ENCODE data around the gene HDAC10.

HDAC10 gene

GRCh38 chr22:50286275-50286674 lies 35.2 kb upstream of the HDAC10 start:
- TF ChIP-seq POU2F2 (IDR thresholded peaks at IDR 0.05; ENCODE audit: low read depth, low read length) (no peak), SPI1 (IDR thresholded peaks at IDR 0.05; ENCODE audit: low read depth, low read length) (no peak), PAX5 (IDR thresholded peaks at IDR 0.05; ENCODE audit: insufficient read depth, low read length, severe bottlenecking) (no peak), POLR2AphosphoS5 (IDR thresholded peaks at IDR 0.05; ENCODE audit: low read depth, low read length) (no peak), POLR2A (IDR thresholded peaks at IDR 0.05; ENCODE audit: low read depth, low read length) (no peak), TAF1 (IDR thresholded peaks at IDR 0.05; ENCODE audit: low read depth, low read length) (no peak)
- no peak for FAIRE-seq
- DNase-seq (ENCODE audit: insufficient read length, low spot score) = no peak

- FAIRE-seq = no peak
- no peak for DNase-seq (ENCODE audit: insufficient read length, low spot score)
- TF ChIP-seq SPI1 (IDR thresholded peaks at IDR 0.05; ENCODE audit: low read depth, low read length) (no peak), POU2F2 (IDR thresholded peaks at IDR 0.05; ENCODE audit: low read depth, low read length) (no peak), POLR2AphosphoS5 (IDR thresholded peaks at IDR 0.05; ENCODE audit: low read depth, low read length) (no peak), PAX5 (IDR thresholded peaks at IDR 0.05; ENCODE audit: insufficient read depth, low read length, severe bottlenecking) (no peak), TAF1 (IDR thresholded peaks at IDR 0.05; ENCODE audit: low read depth, low read length) (no peak), POLR2A (IDR thresholded peaks at IDR 0.05; ENCODE audit: low read depth, low read length) (no peak)
Measured at GRCh38 chr22:50285568-50286229, 34.6 kb upstream of the HDAC10 start.

DNA sequence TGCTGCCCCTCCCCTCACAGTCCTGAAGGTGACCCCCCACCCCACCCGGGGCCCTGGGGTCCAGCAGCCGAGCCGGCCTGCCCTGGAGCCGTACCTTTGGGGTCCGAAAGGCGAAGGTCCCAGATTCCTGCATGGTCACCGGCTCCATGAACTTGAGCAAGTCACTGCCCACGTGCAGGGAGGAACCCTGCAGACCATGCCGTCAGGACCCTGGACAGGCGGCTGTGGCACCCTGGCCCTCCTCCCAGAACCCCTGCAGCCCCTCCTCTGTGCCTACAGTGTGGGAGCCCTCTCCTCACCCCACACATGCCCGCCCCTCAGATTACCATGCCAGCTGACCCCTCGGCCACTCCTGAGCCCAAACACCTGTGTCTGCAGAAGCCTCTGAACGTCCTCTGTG lies 33.4 kb upstream of the HDAC10 start:
- FAIRE-seq (no peak), DNase-seq (ENCODE audit: insufficient read length, low spot score) (no peak)
- TF ChIP-seq POU2F2 (IDR thresholded peaks at IDR 0.05; ENCODE audit: low read depth, low read length) = no peak
- TF ChIP-seq SPI1 (IDR thresholded peaks at IDR 0.05; ENCODE audit: low read depth, low read length) = no peak
- TF ChIP-seq POLR2AphosphoS5 (IDR thresholded peaks at IDR 0.05; ENCODE audit: low read depth, low read length) = no peak
- TF ChIP-seq TAF1 (IDR thresholded peaks at IDR 0.05; ENCODE audit: low read depth, low read length) = no peak
- no peak for TF ChIP-seq PAX5 (IDR thresholded peaks at IDR 0.05; ENCODE audit: insufficient read depth, low read length, severe bottlenecking)
- no peak for TF ChIP-seq POLR2A (IDR thresholded peaks at IDR 0.05; ENCODE audit: low read depth, low read length)

- DNase-seq (ENCODE audit: insufficient read length, low spot score) (no peak), FAIRE-seq (no peak)
- TF ChIP-seq TAF1 (IDR thresholded peaks at IDR 0.05; ENCODE audit: low read depth, low read length) (no peak), SPI1 (IDR thresholded peaks at IDR 0.05; ENCODE audit: low read depth, low read length) (no peak), POLR2AphosphoS5 (IDR thresholded peaks at IDR 0.05; ENCODE audit: low read depth, low read length) (no peak)
Measured at GRCh38 chr22:50283821-50284220, 32.8 kb upstream of the HDAC10 start.

DNA sequence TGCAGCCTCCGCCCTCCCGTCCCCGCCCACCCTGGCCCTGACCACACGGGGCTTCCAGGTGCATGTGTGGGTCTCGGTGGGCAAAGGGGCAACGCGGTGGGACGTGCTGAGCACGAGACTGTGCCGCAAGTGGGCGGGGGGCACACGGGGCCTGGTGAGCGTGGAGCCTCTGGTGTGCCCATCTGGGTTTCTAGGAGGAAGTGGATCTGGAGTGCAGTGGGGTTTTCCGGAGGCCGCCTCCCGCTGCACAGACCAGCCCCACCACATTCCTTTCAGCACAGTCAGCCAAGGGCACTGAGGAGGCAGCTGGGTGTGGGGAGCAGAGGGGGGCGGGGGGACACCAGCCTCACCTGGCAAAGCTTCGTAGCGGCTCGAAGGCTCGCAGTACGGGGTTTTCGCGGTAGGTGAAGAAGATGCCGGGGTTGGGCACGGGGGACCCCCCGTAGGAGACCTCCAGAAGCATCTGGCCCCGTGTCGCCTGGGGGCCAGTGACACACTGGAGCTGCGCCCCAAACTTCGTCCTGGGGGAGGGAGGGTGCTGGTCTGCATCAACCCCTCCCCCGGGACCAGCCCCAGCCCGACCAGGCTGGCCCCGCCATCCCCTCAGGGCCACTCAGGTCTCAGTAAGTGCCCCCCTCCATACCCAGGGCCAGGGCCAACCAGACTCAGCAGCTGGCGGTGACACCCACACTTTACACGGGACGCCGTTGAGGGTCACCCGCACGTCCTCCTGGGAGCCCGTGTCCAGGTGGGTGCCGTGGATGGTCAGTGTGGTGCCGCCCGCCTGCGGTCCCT lies 31.5 kb upstream of the HDAC10 start:
- FAIRE-seq (no peak), DNase-seq (ENCODE audit: insufficient read length, low spot score) (no peak)
- no peak for TF ChIP-seq POU2F2 (IDR thresholded peaks at IDR 0.05; ENCODE audit: low read depth, low read length)
- TF ChIP-seq POLR2AphosphoS5 (IDR thresholded peaks at IDR 0.05; ENCODE audit: low read depth, low read length) = no peak
- no peak for TF ChIP-seq TAF1 (IDR thresholded peaks at IDR 0.05; ENCODE audit: low read depth, low read length)
- no peak for TF ChIP-seq POLR2A (IDR thresholded peaks at IDR 0.05; ENCODE audit: low read depth, low read length)
- TF ChIP-seq SPI1 (IDR thresholded peaks at IDR 0.05; ENCODE audit: low read depth, low read length) = no peak
- TF ChIP-seq PAX5 (IDR thresholded peaks at IDR 0.05; ENCODE audit: insufficient read depth, low read length, severe bottlenecking) = no peak

- FAIRE-seq (no peak), DNase-seq (ENCODE audit: insufficient read length, low spot score) (no peak)
Measured at GRCh38 chr22:50281957-50282356, 30.9 kb upstream of the HDAC10 start.

DNA sequence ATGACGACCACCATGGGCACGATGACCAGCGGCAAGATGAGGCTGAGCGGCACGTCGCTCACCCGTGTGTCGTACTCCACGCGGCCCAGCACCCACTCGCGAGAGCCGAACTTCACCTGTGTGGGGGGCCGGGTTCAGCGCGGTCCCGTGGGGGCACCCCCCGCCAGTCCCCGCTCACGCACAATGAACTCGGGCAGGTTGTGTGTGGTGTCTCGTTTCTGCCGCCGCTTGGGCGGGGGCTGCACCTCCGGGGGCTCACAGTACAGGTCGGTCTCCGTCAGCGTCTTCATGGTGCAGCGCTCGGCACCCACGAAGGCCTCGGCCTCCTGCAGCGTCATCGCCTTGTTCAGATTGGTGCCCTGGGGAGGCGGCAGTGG lies 30.3 kb upstream of the HDAC10 start:
- DNase-seq (ENCODE audit: insufficient read length, low spot score) (no peak), FAIRE-seq (no peak)
- no peak for TF ChIP-seq PAX5 (IDR thresholded peaks at IDR 0.05; ENCODE audit: insufficient read depth, low read length, severe bottlenecking)
- TF ChIP-seq POU2F2 (IDR thresholded peaks at IDR 0.05; ENCODE audit: low read depth, low read length) = no peak
- no peak for TF ChIP-seq TAF1 (IDR thresholded peaks at IDR 0.05; ENCODE audit: low read depth, low read length)
- TF ChIP-seq POLR2AphosphoS5 (IDR thresholded peaks at IDR 0.05; ENCODE audit: low read depth, low read length) = no peak
- no peak for TF ChIP-seq POLR2A (IDR thresholded peaks at IDR 0.05; ENCODE audit: low read depth, low read length)
- no peak for TF ChIP-seq SPI1 (IDR thresholded peaks at IDR 0.05; ENCODE audit: low read depth, low read length)

More at GRCh38 chr22:50281957-50282356, 30.9 kb upstream of the HDAC10 start:
- TF ChIP-seq POLR2A (IDR thresholded peaks at IDR 0.05; ENCODE audit: low read depth, low read length) (no peak), PAX5 (IDR thresholded peaks at IDR 0.05; ENCODE audit: insufficient read depth, low read length, severe bottlenecking) (no peak), TAF1 (IDR thresholded peaks at IDR 0.05; ENCODE audit: low read depth, low read length) (no peak), POU2F2 (IDR thresholded peaks at IDR 0.05; ENCODE audit: low read depth, low read length) (no peak), POLR2AphosphoS5 (IDR thresholded peaks at IDR 0.05; ENCODE audit: low read depth, low read length) (no peak), SPI1 (IDR thresholded peaks at IDR 0.05; ENCODE audit: low read depth, low read length) (no peak)

DNA sequence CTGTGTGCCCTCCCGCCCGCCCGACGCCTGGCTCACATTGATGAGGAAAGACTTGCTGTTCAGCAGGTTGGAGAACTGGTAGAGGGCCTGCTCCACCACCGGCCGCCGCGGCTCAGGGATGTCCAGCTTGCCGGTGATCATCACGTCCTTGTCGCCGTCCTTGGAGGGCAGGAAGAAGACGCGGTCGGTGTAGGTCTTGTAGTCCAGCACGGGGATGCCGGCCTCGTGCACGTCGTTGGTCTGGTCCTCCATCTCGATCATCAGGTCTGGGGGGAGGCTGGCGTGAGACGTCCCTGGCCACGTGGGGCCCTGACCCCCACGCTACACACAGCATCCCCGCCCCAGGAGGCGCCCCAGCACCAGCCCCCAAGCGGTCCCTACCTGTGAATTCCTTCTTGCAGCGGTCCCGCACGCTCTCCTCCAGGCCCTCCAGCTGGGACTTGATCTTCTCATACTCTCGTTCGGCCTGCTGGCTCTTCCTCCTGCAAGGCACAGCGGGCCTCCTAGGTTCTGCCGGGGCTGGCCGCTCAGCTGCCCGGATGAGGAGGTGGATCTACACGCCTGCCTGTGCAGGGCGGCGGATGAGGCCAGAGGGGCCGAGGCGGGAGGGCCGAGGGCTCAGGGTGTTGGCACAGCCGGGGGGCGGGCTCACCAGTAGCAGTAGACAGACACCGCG lies 29.8 kb upstream of the HDAC10 start:
- no peak for FAIRE-seq
- DNase-seq (ENCODE audit: insufficient read length, low spot score) = no peak
- no peak for TF ChIP-seq POLR2AphosphoS5 (IDR thresholded peaks at IDR 0.05; ENCODE audit: low read depth, low read length)
- TF ChIP-seq TAF1 (IDR thresholded peaks at IDR 0.05; ENCODE audit: low read depth, low read length) = no peak
- TF ChIP-seq SPI1 (IDR thresholded peaks at IDR 0.05; ENCODE audit: low read depth, low read length) = no peak
- no peak for TF ChIP-seq POLR2A (IDR thresholded peaks at IDR 0.05; ENCODE audit: low read depth, low read length)
- TF ChIP-seq PAX5 (IDR thresholded peaks at IDR 0.05; ENCODE audit: insufficient read depth, low read length, severe bottlenecking) = no peak
- TF ChIP-seq POU2F2 (IDR thresholded peaks at IDR 0.05; ENCODE audit: low read depth, low read length) = no peak
